HG02588 (cell line): Measurements from ENCODE around the gene CMTM5.

Experiments used
- ATAC-seq: cut with Tn5 transposase; IDR thresholded peaks from one replicate; pipeline ENCODE4 v1.9.1; 2021; ENCODE audit warnings: mild to moderate bottlenecking, moderate library complexity; ENCODE audit not compliant: unreplicated experiment

Gene CMTM5

GRCh38 chr14:23376482-23377197 is at the start of gene CMTM5:
Gene CMTM5, plus strand, starts transcription at chr14:23377046. Its CDS starts 206 bp downstream, at chr14:23377252.
- no peak for ATAC-seq

- no peak for ATAC-seq
These were observed 48.7 kb upstream of the CMTM5 start for GRCh38 chr14:23327947-23328744.

GRCh38 chr14:23335623-23336022 is 41.2 kb upstream of the CMTM5 start:
- ATAC-seq = no peak

GRCh38 chr14:23339506-23340268 is 37.2 kb upstream of the CMTM5 start:
- no peak for ATAC-seq

- no peak for ATAC-seq
These were observed 32.4 kb upstream of the CMTM5 start for GRCh38 chr14:23344481-23344880.

GRCh38 chr14:23345987-23346692 is 30.7 kb upstream of the CMTM5 start:
- no peak for ATAC-seq

- ATAC-seq = no peak
These were observed 30.0 kb upstream of the CMTM5 start for GRCh38 chr14:23346693-23347405.

- ATAC-seq = no peak
These were observed 29.2 kb upstream of the CMTM5 start for GRCh38 chr14:23347406-23348296.

GRCh38 chr14:23348297-23348655 is 28.6 kb upstream of the CMTM5 start:
- no peak for ATAC-seq

- no peak for ATAC-seq
These were observed 27.5 kb upstream of the CMTM5 start for GRCh38 chr14:23349156-23349845.

- no peak for ATAC-seq
These were observed 25.0 kb upstream of the CMTM5 start for GRCh38 chr14:23351681-23352505.

GRCh38 chr14:23352506-23353432 is 24.1 kb upstream of the CMTM5 start, which contains the start of gene SLC22A17:
Gene SLC22A17, minus strand, starts transcription at chr14:23352887.
- ATAC-seq = no peak

- no peak for ATAC-seq
These were observed 23.4 kb upstream of the CMTM5 start for GRCh38 chr14:23353433-23353780.

- ATAC-seq = no peak
These were observed 21.9 kb upstream of the CMTM5 start for GRCh38 chr14:23354990-23355389.

- no peak for ATAC-seq
These were observed 20.9 kb upstream of the CMTM5 start for GRCh38 chr14:23355871-23356435.

- ATAC-seq = no peak
These were observed 20.2 kb upstream of the CMTM5 start for GRCh38 chr14:23356662-23357061.
